ENCODE results near the gene CREB3L1. TPM values are rescaled to one million over a fixed set of nuclear protein-coding genes. Genes with fewer than 3 reads are reported as not detected.
A peak's percentile ranks its signal among the peaks of the same experiment; 100 is the strongest.

CREB3L1 gene
- total RNA-seq, 1 donor, result 33.3 TPM

DNA sequence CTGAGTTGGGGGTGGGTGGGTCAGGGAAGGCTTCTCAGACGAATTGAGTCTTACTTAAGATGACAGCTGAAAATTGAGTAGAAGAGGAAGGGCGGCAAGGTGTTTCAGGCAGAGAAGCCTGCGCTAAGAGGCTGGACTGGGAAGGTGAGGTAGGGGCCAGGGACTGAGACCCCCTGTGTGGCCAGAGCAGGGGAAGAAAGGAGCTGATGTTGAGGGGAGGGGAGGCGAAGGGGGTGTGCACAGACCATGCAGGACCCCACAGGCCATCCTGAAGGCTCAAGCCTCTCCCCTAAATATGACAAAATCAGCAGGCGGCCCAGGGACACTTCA lies 40.6 kb upstream of the CREB3L1 start:
- peak overlapping the region; percentile 87 for H3K27ac ChIP-seq (ENCODE audit: low read depth, low read length)

GRCh38 chr11:46237248-46238077 lies 40.0 kb upstream of the CREB3L1 start:
- Histone ChIP-seq H2AFZ (ENCODE audit: low read length) (peak overlapping the region; percentile 59), H3K36me3 (ENCODE audit: insufficient read depth, low read length) (no peaks in the 10 kb centered on the region), H3K27ac (ENCODE audit: low read depth, low read length) (peak overlapping the region; percentile 87), H3K9me3 (ENCODE audit: low read depth, low read length) (no peaks in the 10 kb centered on the region), H4K20me1 (ENCODE audit: insufficient read depth, low read length) (no peaks in the 10 kb centered on the region), H3K4me3 (ENCODE audit: insufficient read depth, low read length) (peak overlapping the region; percentile 76), H3K4me2 (ENCODE audit: insufficient read depth, low read length) (peak overlapping the region; percentile 96), H3K79me2 (ENCODE audit: insufficient read depth, low read length) (no peaks in the 10 kb centered on the region), H3K27me3 (ENCODE audit: insufficient read depth, low read length) (no peaks in the 10 kb centered on the region), H3K4me1 (ENCODE audit: insufficient read depth, low read length) (peaks cover 26% of the 10 kb centered on the region)
- peak; percentile 96 for DNase-seq (ENCODE audit: insufficient read length, low spot score, missing footprints)
- TF ChIP-seq, protein P1, sequence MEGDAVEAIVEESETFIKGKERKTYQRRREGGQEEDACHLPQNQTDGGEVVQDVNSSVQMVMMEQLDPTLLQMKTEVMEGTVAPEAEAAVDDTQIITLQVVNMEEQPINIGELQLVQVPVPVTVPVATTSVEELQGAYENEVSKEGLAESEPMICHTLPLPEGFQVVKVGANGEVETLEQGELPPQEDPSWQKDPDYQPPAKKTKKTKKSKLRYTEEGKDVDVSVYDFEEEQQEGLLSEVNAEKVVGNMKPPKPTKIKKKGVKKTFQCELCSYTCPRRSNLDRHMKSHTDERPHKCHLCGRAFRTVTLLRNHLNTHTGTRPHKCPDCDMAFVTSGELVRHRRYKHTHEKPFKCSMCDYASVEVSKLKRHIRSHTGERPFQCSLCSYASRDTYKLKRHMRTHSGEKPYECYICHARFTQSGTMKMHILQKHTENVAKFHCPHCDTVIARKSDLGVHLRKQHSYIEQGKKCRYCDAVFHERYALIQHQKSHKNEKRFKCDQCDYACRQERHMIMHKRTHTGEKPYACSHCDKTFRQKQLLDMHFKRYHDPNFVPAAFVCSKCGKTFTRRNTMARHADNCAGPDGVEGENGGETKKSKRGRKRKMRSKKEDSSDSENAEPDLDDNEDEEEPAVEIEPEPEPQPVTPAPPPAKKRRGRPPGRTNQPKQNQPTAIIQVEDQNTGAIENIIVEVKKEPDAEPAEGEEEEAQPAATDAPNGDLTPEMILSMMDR (IDR thresholded peaks at IDR 0.05; ENCODE audit: extremely low read depth, low read depth, low read length), result no peak

More for the DNA sequence above, 40.6 kb upstream of the CREB3L1 start:
- Histone ChIP-seq H4K20me1 (ENCODE audit: insufficient read depth, low read length) (no peaks in the 10 kb centered on the region), H3K4me1 (ENCODE audit: insufficient read depth, low read length) (peaks cover 25% of the 10 kb centered on the region), H3K27me3 (ENCODE audit: insufficient read depth, low read length) (no peaks in the 10 kb centered on the region), H3K36me3 (ENCODE audit: insufficient read depth, low read length) (no peaks in the 10 kb centered on the region), H3K4me3 (ENCODE audit: insufficient read depth, low read length) (peak overlapping the region; percentile 76), H3K79me2 (ENCODE audit: insufficient read depth, low read length) (no peaks in the 10 kb centered on the region), H2AFZ (ENCODE audit: low read length) (peak overlapping the region; percentile 59), H3K4me2 (ENCODE audit: insufficient read depth, low read length) (peak overlapping the region; percentile 96), H3K9me3 (ENCODE audit: low read depth, low read length) (no peaks in the 10 kb centered on the region)
- no peak for DNase-seq (ENCODE audit: insufficient read length, low spot score, missing footprints)
- TF ChIP-seq, protein P1 (IDR thresholded peaks at IDR 0.05; ENCODE audit: extremely low read depth, low read depth, low read length), result no peak

DNA sequence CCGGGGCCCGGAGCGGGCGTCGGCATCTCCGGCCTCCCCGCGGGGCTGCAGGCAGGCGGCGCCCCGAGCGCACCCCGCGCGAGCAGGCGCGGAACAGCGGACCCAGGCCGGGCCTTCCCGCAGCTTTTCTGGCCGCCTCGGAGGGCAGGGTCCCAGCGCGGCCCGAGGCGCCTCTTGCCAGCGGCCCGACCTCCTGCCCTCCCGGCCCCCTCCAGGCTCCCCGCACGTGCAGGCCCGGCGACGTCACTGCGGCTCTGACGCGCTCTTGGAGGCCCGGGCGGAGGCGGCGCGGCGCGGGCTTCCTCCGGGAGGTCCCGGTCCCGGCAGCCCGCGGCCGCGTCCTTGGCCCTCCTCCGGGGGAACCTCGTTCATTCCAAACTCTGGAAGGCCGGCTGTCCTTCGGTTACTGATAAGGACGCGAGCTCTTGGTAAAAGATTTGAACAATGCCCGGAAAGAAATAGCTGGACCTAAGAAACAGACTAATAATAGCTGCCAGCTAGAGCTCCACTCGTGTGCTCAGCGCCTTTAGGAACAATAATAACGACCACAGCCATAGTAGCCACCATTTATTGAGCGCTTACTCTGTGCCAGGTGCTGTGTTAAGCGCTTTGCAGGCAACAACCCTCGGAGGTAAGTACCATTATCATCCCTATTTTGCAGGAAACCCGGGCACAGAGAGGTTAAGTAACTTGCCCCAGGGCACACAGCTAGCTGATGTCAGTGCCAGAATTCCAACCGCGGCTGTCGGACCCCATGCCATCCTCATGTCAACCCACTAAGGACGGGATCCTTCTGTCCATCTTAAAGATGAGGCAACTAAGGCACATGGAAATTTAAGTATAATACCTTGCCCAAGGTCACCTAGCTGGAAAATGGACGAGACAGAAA lies 39.1 kb upstream of the CREB3L1 start:
- peak; percentile 96 for DNase-seq (ENCODE audit: insufficient read length, low spot score, missing footprints)
- H3K9me3 ChIP-seq (ENCODE audit: low read depth, low read length), result no peaks in the 10 kb centered on the region
- peak overlapping the region; percentile 87 for H3K27ac ChIP-seq (ENCODE audit: low read depth, low read length)
- no peaks in the 10 kb centered on the region for H4K20me1 ChIP-seq (ENCODE audit: insufficient read depth, low read length)
- peak overlapping the region; percentile 85 for H2AFZ ChIP-seq (ENCODE audit: low read length)
- H3K27me3 ChIP-seq (ENCODE audit: insufficient read depth, low read length), result no peaks in the 10 kb centered on the region
- peak overlapping the region; percentile 76 for H3K4me3 ChIP-seq (ENCODE audit: insufficient read depth, low read length)
- H3K79me2 ChIP-seq (ENCODE audit: insufficient read depth, low read length), result no peaks in the 10 kb centered on the region
- no peaks in the 10 kb centered on the region for H3K36me3 ChIP-seq (ENCODE audit: insufficient read depth, low read length)
- peaks cover 34% of the 10 kb centered on the region for H3K4me1 ChIP-seq (ENCODE audit: insufficient read depth, low read length)
- peak overlapping the region; percentile 96 for H3K4me2 ChIP-seq (ENCODE audit: insufficient read depth, low read length)
- TF ChIP-seq, protein P1 (IDR thresholded peaks at IDR 0.05; ENCODE audit: extremely low read depth, low read depth, low read length), result no peak

All from osteoblast (primary cell).